Measurements from ENCODE around the gene BSCL2.
"Not testable (repeated sequence)": the region's sequence is repeated elsewhere in the genome, so short reads cannot be mapped to it uniquely, and the experiment has no call there.

Gene BSCL2

DNA sequence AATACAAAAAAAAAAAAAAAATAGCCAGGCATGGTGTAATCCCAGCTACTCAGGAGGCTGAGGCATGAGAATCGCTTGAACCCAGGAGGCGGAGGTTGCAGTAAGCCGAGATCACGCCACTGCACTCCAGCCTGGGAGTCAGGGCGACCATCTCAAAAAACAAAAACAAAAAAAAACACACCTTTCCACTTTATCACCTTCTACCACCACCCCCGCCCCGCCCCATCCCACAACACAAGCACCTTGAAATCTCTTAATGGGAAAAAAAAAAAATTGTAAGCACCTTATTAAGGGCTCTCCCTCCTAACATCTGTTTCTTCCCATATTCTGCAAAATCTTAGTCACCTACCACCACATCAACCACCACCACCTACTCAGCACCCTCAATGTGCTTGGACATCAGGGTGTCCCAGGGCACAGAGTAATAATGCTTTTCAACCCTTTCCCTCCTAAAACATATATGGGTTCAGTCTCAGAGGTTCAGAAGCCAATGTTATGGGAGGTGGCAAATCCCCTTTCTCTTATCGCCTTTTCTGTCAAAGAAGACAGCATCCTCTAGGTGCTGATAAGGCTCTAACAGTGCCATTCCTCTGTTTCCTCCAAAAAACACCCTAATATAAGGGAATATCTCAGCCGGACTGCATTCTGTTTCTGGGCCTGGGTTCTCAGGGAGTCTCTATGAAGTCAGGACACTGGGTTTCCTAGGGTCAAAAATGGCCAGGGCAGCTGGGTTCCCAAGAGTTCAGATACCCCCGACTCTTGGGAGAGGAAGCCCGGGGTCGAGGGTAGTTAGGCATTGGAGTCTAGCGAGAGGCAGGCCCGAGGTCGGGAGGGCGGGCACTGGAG, 54.8 kb downstream of the BSCL2 start:
- DNase-seq: no peak

DNA sequence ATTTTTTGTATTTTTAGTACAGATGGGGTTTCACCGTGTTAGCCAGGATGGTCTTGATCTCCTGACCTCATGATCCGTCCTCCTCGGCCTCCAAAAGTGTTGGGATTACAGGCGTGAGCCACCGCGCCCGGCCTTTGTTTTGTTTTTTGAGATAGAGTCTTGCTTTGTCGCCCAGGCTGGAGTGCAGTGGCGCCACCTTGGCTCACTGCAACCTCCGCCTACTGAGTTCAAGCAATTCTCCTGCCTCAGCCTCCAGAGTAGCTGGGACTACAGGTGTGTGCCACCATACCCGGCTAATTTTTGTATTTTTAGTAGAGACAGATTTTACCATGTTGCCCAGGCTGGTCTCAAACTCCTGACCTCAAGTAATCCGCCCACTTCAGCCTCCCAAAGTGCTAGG, 56.9 kb downstream of the BSCL2 start:
- not testable (repeated sequence) for DNase-seq

DNA sequence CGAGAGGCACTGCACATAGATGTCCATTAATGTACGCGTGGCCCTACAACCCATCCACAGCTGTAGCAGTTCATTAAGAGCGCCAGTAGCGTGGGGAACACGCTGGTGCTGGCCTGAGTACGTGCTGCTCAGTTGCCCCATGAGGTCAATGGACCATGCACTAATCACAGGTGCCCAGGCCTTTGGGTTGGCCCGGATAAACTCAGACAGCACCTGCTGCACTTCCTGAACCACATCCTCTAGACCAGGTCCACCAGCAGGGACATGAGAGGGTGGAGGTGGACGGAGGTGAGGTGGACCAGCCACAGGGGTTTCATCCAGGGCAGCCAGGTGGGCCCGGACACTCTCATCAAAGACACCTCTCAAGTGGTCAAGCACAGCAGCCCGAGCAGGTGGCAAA, 57.7 kb downstream of the BSCL2 start:
- no peak for DNase-seq

DNA sequence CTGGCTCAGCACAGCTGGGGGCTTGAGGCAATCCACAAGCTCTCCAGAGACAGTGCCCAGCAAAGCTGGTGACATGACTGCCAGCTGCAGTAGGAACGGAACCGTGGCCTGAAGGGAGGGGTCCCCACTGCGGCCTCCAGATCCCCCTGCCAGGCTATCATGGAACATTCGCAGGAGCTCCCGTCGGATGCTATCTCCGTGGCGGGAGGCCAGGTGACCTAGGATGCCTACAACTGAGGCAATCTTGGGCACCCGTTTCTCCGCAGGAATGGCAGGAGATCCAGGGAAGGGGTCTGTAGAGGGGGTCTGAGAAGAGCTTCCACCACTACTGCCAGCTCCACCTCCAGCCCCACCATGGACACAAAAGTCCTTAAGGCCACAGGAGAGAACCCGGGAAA, 58.3 kb downstream of the BSCL2 start:
- DNase-seq: no peak

DNA sequence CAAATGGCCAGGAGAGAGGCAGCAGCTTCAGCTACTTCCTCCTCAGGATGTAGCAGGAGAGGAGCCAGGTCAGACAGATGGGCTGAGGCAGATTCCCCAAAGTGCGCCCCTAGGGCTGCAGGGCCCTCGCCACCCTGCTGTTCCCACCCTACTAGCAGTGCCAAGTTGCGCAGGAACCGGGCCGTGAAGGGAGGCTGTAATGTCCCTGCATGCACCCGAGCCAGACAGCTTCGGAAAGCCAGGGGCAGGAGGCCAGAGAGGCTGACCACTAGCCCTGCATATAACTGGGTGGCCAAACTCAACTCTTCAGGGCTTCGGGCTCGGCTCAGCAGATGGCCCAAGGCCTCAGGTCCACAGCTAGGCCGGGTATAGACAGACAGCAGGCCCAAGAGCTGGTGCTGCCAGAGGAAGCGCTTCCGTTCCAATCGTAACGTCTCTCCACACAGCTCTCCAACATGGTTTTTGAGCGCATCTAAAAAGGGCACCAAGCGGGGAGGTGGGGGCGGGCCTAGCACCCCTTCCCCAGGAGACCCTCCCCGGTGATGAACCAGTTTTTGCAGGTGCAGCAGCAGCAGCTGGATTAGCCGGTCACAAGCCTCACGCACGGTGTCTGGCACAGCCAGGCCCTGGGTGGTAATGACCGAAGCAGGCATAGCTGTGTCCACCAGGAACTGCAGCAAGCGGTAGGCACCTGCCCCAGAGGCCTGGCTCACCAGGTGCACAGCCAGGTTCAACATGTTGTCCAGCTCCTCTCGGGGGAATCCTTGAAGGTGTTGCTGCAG, 58.8 kb downstream of the BSCL2 start:
- no peak for DNase-seq

DNA sequence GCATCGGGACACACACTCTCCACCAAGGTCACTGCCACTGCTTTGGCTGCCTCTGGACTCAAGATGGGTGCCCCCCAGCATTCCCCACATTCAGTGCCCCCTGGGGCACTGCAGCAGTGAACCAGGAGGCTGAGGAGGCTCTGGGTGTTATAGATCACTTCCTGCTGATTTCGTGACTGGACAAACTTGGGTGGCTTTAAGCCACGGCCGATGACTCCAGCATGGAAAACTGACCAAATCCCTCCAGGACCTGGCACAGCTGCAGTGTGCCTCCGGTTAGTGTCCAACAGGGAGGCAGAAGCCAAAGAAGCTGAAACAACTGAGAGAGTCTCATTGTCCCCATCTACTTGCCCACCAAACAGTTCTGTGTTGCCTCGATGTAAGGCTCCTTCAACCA, 59.6 kb downstream of the BSCL2 start:
- no peak for DNase-seq

DNA sequence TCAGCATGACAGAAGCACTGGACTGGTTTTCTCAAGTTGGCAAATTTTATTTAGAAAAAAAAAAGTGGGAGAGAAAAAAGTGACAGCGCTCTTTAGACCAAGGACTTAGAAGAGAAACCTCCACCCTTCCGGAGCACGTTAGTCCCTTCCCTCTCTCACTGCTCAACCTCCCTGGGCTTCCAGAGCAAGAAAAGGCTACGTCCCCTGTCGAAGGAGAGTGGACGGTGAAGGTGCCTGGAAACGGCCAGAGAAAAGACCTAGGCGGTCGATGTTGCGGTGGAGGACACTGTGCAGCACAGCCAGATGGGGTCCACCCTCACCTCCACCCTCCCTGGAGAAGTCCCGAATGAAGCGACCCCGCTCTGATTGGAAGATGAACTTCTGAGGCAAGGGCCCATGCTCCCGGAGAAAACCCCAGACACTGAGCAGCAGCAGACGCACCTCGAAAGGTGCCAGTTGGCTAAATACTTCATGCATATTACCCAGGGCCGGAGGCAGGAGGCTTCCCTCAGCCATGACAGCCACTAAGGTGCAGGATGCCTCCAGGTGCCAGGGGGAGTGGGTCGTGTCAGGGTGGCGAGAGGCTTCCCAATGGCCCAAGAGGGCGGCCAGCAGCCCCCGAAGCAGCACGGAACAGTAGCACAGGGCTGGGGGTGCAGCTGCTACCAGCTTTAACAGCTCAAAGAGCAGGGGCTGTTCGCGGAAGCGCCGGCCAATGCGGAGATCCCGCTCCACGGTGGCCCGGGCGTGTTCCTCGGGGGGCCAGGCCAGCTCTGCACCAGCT, 60.2 kb downstream of the BSCL2 start:
- no peak for DNase-seq

DNA sequence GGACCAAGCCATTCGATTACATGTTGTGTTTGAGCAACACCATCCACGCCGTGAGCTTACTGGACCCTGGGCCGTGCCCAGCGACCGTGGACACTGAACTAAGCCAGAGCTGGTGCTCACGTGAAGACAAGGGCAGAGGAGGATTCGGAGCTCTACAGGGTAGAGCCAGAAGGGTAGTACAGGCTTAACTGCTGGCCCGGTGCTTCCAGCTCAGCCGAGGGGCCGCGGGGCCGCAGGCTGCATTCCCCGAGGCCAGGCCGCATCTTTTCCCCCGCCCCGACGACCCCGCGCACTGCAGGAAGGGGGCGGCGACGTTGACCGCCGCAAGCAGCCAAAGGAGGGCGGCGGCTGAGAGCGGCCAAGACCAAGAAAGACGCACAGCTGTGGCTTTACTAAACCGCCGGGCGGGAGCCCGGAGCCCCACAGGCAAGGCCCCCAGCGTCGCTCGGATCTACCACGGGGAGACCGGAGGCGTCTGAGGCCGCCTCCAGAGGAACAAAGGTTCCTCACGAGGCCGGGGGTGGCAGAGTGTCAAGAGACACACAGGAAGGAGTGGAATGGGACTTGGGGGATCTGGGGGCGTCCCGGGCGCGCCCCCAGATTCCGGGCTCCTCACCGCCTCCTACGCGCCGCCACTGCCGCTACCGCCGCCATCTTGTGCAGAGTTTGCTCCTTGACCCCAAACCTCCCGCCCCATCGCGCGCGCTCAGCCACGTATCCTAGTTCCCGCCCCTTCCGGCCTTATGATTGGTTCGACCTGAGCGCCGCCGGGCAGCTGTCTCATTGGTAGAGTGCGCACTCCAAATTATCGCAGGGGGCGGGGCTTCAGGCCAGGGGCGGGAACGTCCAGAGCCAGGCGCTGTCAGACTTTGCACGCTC, 61.0 kb downstream of the BSCL2 start, which contains the start of gene GANAB:
GANAB (minus strand) TSS at position 668 of the 879 bp plus-strand sequence; CDS start at position 654, 14 bp downstream.
- DNase-seq: peak; percentile 90

DNA sequence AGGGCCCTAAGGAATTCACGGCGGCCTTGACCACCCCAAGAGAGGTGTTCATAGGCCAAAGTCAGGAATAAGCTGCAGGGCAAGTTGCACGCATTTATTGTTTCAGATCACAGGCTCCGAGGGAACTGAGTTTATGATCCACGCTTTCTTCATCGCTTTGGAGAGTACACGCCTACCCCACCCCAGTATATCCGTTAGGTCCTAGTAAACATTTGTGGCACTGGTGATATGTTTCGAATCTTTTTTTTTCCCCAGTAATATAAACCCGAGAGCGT, 61.6 kb downstream of the BSCL2 start:
- DNase-seq: no peak

DNA sequence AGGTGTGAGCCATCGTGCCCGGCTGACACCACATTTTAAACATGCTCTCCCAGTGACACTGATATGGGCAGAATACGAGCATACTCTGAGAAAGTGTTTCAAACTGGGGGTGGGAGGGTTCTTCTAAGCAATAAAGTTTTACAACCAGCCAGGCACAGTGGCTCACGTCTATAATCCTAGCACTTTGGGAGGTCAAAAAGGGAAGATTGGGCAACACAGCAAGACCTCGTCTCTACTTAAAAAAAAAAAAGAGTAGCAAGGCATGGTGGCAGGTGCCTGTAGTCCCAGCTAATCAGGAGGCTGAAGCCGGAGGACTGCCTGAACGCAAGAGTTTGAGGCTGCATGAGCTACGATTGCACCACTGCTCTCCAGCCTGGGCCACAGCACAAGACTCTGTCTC, 63.0 kb downstream of the BSCL2 start:
- DNase-seq: no peak

All from NCI-H1694 treated with DMSO at 0.1 percent for 48 hours (cell line).